Panc1 (cell line): Measurements from ENCODE around the gene CCR2. TPM values are rescaled to one million over a fixed set of nuclear protein-coding genes. Genes with fewer than 3 reads are reported as not detected.

Experiments used
- ATAC-seq: fragments of 200-7000 bp; cut with Tn5 transposase; 2 replicates; pipeline ENCODE4 v1.9.1; 2020; ENCODE audit warnings: mild to moderate bottlenecking, moderate library complexity
- BruUV-seq: library from RNA; stranded (reverse); fragments of 400-500 nt; replicated peaks from 2 replicates; lab custom pipeline; 2021; lab: Mats Ljungman, UMichigan
- CTCF ChIA-PET: fragments of 300-600 bp; sonication (Branson Sonifier 250); formaldehyde crosslinking; loops from one replicate; lab custom pipeline; 2022; ENCODE audit warnings: antibody characterized with exemption; lab: Charles Lee
- POLR2A ChIA-PET: fragments of 300-600 bp; sonication (Branson Sonifier 250); formaldehyde crosslinking; loops from one replicate; lab custom pipeline; 2022; ENCODE audit warnings: antibody characterized with exemption; lab: Charles Lee
- DNase-seq: peaks from one replicate; pipeline ENCODE4 v3.0.0-alpha.2; 2010; ENCODE audit warnings: low read depth, low spot score
- H3K27ac ChIP-seq: 2 replicates; pipeline ENCODE4 v1.5.1; 2011; ENCODE audit warnings: mild to moderate bottlenecking, low read length, inconsistent platforms
- H3K27me3 ChIP-seq: fragments of 200-500 bp; sonication (Bioruptor generic); 2 replicates; pipeline ENCODE4 v1.6.0; 2014; ENCODE audit warnings: low read length, inconsistent platforms; ENCODE audit not compliant: control insufficient read depth, insufficient read depth
- H3K36me3 ChIP-seq: fragments of 200-500 bp; sonication (Bioruptor generic); 2 replicates; pipeline ENCODE4 v1.5.1; 2014; ENCODE audit warnings: inconsistent platforms, mild to moderate bottlenecking, low read length, moderate library complexity; ENCODE audit not compliant: control insufficient read depth, insufficient read depth
- H3K4me1 ChIP-seq: 2 replicates; pipeline ENCODE4 v1.5.1; 2011; ENCODE audit warnings: inconsistent platforms, mild to moderate bottlenecking, low read length, moderate library complexity; ENCODE audit not compliant: control insufficient read depth, insufficient read depth
- H3K4me3 ChIP-seq, 2 experiments: 2 replicates each; pipeline ENCODE4 v1.5.1; 2011 to 2012; ENCODE audit warnings: low read depth in 2 of 2, low read length in 2 of 2, mild to moderate bottlenecking in 2 of 2, inconsistent platforms in 1 of 2, moderate library complexity in 1 of 2
- H3K9me3 ChIP-seq: fragments of 200-500 bp; sonication (Bioruptor generic); 2 replicates; pipeline ENCODE4 v1.5.1; 2014; ENCODE audit warnings: low read depth, mild to moderate bottlenecking, inconsistent platforms, low read length, moderate library complexity; ENCODE audit not compliant: control insufficient read depth, insufficient read depth
- CTCF ChIP-seq: fragments of 450-650 bp; IDR thresholded peaks from 2 replicates; pipeline ENCODE4 v1.5.1; 2017; ENCODE audit warnings: mild to moderate bottlenecking
- POLR2AphosphoS5 ChIP-seq: IDR thresholded peaks from 2 replicates; pipeline ENCODE4 v1.6.1; 2012; ENCODE audit warnings: mild to moderate bottlenecking, low read depth, low read length, moderate library complexity
- REST ChIP-seq, 2 experiments: IDR thresholded peaks; 2 replicates each; pipeline ENCODE4 v1.6.1; 2011 to 2012; ENCODE audit warnings: low read depth in 2 of 2, control low read depth in 1 of 2, low read length in 1 of 2, mild to moderate bottlenecking in 1 of 2, moderate library complexity in 1 of 2; ENCODE audit not compliant: insufficient read depth in 1 of 2
- SIN3A ChIP-seq: IDR thresholded peaks from 2 replicates; pipeline ENCODE4 v1.6.1; 2012; ENCODE audit warnings: low read depth, mild to moderate bottlenecking, low read length, moderate library complexity, borderline replicate concordance; ENCODE audit not compliant: insufficient read depth
- TCF7L2 ChIP-seq: IDR thresholded peaks from 2 replicates; pipeline ENCODE4 v1.6.1; 2011; ENCODE audit warnings: mild to moderate bottlenecking, low read depth, low read length, inconsistent platforms
- in situ Hi-C: cut with HindIII; loops from 2 replicates; pipeline ENCODE4 v1.10.0; 2016; ENCODE audit warnings: low sequenced_read_pairs, low pct_unique_long_range_greater_than_20kb
- intact Hi-C: fragments of 100-400 bp; cut with micrococcal nuclease; formaldehyde crosslinking; loops from one replicate; pipeline ENCODE4 v1.10.0; 2022; ENCODE audit not compliant: unreplicated experiment
- total RNA-seq: library from RNA; stranded (reverse); gene quantifications from one replicate; pipeline ENCODE4 v1.2.1, GENCODE V29; 2021; ENCODE audit not compliant: unreplicated experiment

The CCR2 gene
- total RNA-seq, 1 experiment from 2014 or later: not detected

- ATAC-seq (no peak), DNase-seq (no peak)
- H3K36me3 ChIP-seq: no peaks in the 10 kb centered on the region
- in situ Hi-C loops (no loop called here), intact Hi-C loops (no loop called here)
- CTCF ChIA-PET: no interaction called here
- no TSS peak for BruUV-seq
- TF ChIP-seq POLR2AphosphoS5: no peak
- TF ChIP-seq REST (IDR thresholded peaks at IDR 0.05; ENCODE audit: insufficient read depth in 1 of 2, low read depth in 2 of 2, low read length in 1 of 2): no peak
- TF ChIP-seq SIN3A: no peak
- no peak for TF ChIP-seq CTCF
- no peak for TF ChIP-seq TCF7L2
- H3K9me3 ChIP-seq: no peaks in the 10 kb centered on the region
- H3K27ac ChIP-seq: no peak overlapping the region
- POLR2A ChIA-PET: no interaction called here
- H3K4me1 ChIP-seq: no peaks in the 10 kb centered on the region
- H3K4me3 ChIP-seq: no peak overlapping the region
- H3K27me3 ChIP-seq: no peaks in the 10 kb centered on the region
These were observed 16.0 kb upstream of the CCR2 start for GRCh38 chr3:46337911-46338310.

- intact Hi-C loops (no loop called here), in situ Hi-C loops (no loop called here)
- ChIA-PET CTCF (no interaction called here), POLR2A (no interaction called here)
- DNase-seq: no peak
- BruUV-seq: no TSS peak
- no peak for TF ChIP-seq REST (IDR thresholded peaks at IDR 0.05; ENCODE audit: insufficient read depth in 1 of 2, low read depth in 2 of 2, low read length in 1 of 2)
- no peak for TF ChIP-seq TCF7L2
- no peak for TF ChIP-seq CTCF
- no peak for TF ChIP-seq POLR2AphosphoS5
- TF ChIP-seq SIN3A: no peak
- H3K27me3 ChIP-seq: no peaks in the 10 kb centered on the region
- no peak for ATAC-seq
- H3K9me3 ChIP-seq: no peaks in the 10 kb centered on the region
- no peak overlapping the region for H3K27ac ChIP-seq
- no peaks in the 10 kb centered on the region for H3K4me1 ChIP-seq
- no peak overlapping the region for H3K4me3 ChIP-seq
- no peaks in the 10 kb centered on the region for H3K36me3 ChIP-seq
These were observed 15.1 kb upstream of the CCR2 start for GRCh38 chr3:46338840-46339239.
